ENCODE results near the gene PDE5A. TPM values are rescaled to one million over a fixed set of nuclear protein-coding genes. Genes with fewer than 3 reads are reported as not detected.

Gene PDE5A
- total RNA-seq, 6 experiments from 2014 or later, result 0.56 to 2.4 (median 0.91) TPM

- intact Hi-C loops (cut with DNase I), result no loop called here
- TF ChIP-seq, protein P1, sequence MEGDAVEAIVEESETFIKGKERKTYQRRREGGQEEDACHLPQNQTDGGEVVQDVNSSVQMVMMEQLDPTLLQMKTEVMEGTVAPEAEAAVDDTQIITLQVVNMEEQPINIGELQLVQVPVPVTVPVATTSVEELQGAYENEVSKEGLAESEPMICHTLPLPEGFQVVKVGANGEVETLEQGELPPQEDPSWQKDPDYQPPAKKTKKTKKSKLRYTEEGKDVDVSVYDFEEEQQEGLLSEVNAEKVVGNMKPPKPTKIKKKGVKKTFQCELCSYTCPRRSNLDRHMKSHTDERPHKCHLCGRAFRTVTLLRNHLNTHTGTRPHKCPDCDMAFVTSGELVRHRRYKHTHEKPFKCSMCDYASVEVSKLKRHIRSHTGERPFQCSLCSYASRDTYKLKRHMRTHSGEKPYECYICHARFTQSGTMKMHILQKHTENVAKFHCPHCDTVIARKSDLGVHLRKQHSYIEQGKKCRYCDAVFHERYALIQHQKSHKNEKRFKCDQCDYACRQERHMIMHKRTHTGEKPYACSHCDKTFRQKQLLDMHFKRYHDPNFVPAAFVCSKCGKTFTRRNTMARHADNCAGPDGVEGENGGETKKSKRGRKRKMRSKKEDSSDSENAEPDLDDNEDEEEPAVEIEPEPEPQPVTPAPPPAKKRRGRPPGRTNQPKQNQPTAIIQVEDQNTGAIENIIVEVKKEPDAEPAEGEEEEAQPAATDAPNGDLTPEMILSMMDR (IDR thresholded peaks at IDR 0.05), result no peak
- no peak for TF ChIP-seq POLR2A (IDR thresholded peaks at IDR 0.05)
- H3K4me3 ChIP-seq, result no peak overlapping the region
- no peak overlapping the region for H3K27ac ChIP-seq
- no peaks in the 10 kb centered on the region for H3K36me3 ChIP-seq
- WGBS (ENCODE audit: insufficient coverage, low coverage, low lambda C conversion rate, missing lambda C conversion rate), result 69% methylated on average over 5 of the region's 5 CpGs
- H3K27me3 ChIP-seq, result no peaks in the 10 kb centered on the region
- no peaks in the 10 kb centered on the region for H3K4me1 ChIP-seq
- no peak for DNase-seq
- H3K9me3 ChIP-seq, result no peaks in the 10 kb centered on the region
- no peak for ATAC-seq
These were observed 48.8 kb downstream of the PDE5A start for GRCh38 chr4:119579823-119580222.

DNA sequence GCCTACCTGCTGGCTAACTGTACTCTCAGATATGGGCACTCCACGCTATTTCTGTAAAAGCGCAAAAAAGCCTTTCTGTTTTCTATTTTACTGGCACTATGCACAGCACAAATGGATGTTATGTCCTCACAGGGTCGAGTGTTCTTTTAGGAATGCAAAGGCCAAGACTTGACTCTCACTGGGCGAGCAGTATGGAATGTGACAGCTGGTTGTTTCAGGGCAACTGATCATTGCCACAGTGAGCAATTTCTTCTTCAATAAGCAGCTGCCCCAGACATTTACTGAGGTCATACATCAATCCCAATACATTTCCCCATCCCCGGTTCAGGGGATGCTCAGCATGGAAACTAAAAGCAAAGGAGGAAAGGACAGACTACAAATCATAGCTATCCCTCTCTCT lies 58.2 kb downstream of the PDE5A start:
- Histone ChIP-seq H3K36me3 (peaks cover 0 to 3% (median 0%) of the 10 kb centered on the region in 4 donors), H3K4me3 (no peak overlapping the region), H3K27me3 (no peaks in the 10 kb centered on the region), H3K27ac (no peak overlapping the region), H3K9me3 (no peaks in the 10 kb centered on the region), H3K4me1 (peaks cover 0 to 2% (median 0%) of the 10 kb centered on the region in 4 donors)
- DNase-seq (no peak), ATAC-seq (no peak)
- TF ChIP-seq, protein P1 (IDR thresholded peaks at IDR 0.05), result no peak
- TF ChIP-seq POLR2A (IDR thresholded peaks at IDR 0.05), result no peak
- intact Hi-C loops (cut with DNase I), result no loop called here
- 60% methylated on average over 4 of the region's 5 CpGs for WGBS (ENCODE audit: insufficient coverage, low coverage, low lambda C conversion rate, missing lambda C conversion rate)

- DNase-seq, result no peak
- intact Hi-C loops (cut with DNase I), result no loop called here
- peaks cover 0 to 3% (median 0%) of the 10 kb centered on the region in 4 donors for H3K36me3 ChIP-seq
These were observed 64.5 kb downstream of the PDE5A start for GRCh38 chr4:119564106-119564505.

DNA sequence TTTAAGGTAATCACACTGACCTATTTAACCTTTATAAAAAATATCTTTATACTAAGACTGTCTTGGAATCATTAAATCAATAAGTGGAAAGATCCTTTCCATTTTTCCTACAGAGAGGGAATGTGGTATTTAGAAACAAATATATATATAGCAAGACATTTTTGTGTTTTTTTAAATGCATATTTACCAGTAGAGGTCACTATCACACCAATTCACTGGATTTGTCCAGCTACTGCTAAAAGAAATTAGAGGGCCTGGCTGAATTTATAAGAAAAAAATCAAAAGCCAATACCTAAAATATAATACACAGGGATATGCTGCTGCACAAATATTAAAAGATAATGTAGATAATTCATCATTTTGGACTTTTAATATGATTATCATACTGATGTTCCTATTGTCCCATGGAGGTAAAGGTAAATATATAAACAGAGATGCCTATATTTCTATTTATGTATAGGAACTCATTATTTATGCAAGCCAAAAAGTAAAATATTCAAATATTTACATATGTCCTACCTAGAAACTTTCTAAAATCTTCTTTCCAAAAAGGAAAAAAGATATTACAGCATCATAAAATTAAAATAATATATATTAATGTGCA lies 69.5 kb downstream of the PDE5A start:
- intact Hi-C loops (cut with DNase I), result loop anchor here in 1 of 2 donors (5.0 kb wide), 1 partner anchor 488 kb away; no protein-coding TSS in a partner anchor
- no peaks in the 10 kb centered on the region for H3K4me1 ChIP-seq

More at GRCh38 chr4:119564106-119564505, 64.5 kb downstream of the PDE5A start:
- H3K27me3 ChIP-seq, result no peaks in the 10 kb centered on the region
- ATAC-seq, result no peak
- TF ChIP-seq POLR2A (IDR thresholded peaks at IDR 0.05), result no peak
- TF ChIP-seq, protein P1 (IDR thresholded peaks at IDR 0.05), result no peak
- no peaks in the 10 kb centered on the region for H3K4me1 ChIP-seq
- H3K9me3 ChIP-seq, result no peaks in the 10 kb centered on the region
- H3K4me3 ChIP-seq, result no peak overlapping the region
- H3K27ac ChIP-seq, result no peak overlapping the region

More for the DNA sequence above, 69.5 kb downstream of the PDE5A start:
- H3K9me3 ChIP-seq, result no peaks in the 10 kb centered on the region
- DNase-seq (no peak), ATAC-seq (peak; percentile 46 to 68 (median 62))
- no peak overlapping the region for H3K27ac ChIP-seq
- H3K4me3 ChIP-seq, result no peak overlapping the region
- H3K36me3 ChIP-seq, result no peaks in the 10 kb centered on the region
- no peaks in the 10 kb centered on the region for H3K27me3 ChIP-seq
- TF ChIP-seq POLR2A (IDR thresholded peaks at IDR 0.05), result no peak
- TF ChIP-seq, protein P1 (IDR thresholded peaks at IDR 0.05), result peak; percentile 48 to 59 (median 52)
